Left renal cortex interstitium (tissue), 4 donors: ENCODE results near the gene CFI. TPM values are rescaled to one million over a fixed set of nuclear protein-coding genes. Genes with fewer than 3 reads are reported as not detected.

Experiments used
- DNase-seq, 4 donors: peaks; one replicate each; pipeline ENCODE4 v3.0.0-alpha.2; 2013; ENCODE audit warnings: low read depth in 4 of 4, low spot score in 2 of 4, missing footprints in 1 of 4
- polyA plus RNA-seq, 4 donors: library from polyadenylated mRNA; unstranded; fragments of 120-200 nt; gene quantifications; one replicate each; pipeline ENCODE4 v1.2.1, GENCODE V29; 2013; ENCODE audit not compliant: insufficient read length in 4 of 4

CFI gene
- polyA plus RNA-seq, 4 donors: 63.0 to 89.1 (median 74.8) TPM

- no peak for DNase-seq
These were observed 102.1 kb downstream of the CFI start for GRCh38 chr4:109699553-109700225.

- no peak for DNase-seq
These were observed 103.1 kb downstream of the CFI start for GRCh38 chr4:109698656-109699055.

GRCh38 chr4:109691411-109691920 lies 110.3 kb downstream of the CFI start:
- DNase-seq: no peak

Other genes starting within 250 kb of the CFI start
- gene MCUB, start 241.8 kb downstream of the CFI start, polyA plus RNA-seq: 10 to 100 TPM in 1 of 4 donors, 1 to 10 TPM in 3; 8.9 to 10.3 (median 9.6) TPM
- gene CASP6, start 98.6 kb downstream of the CFI start, polyA plus RNA-seq: 10 to 100 TPM; 33.8 to 47.9 (median 40.1) TPM
- gene PLA2G12A, start 71.9 kb downstream of the CFI start, polyA plus RNA-seq: 10 to 100 TPM; 22.4 to 36.0 (median 29.9) TPM
- 10 to 100 TPM; 37.5 to 45.3 (median 42.8) TPM for gene GAR1, start 13.8 kb upstream of the CFI start, polyA plus RNA-seq
- gene RRH, start 26.0 kb upstream of the CFI start, polyA plus RNA-seq: under 1 TPM; 0.31 to 0.82 (median 0.55) TPM
- gene LRIT3, start 46.1 kb upstream of the CFI start, polyA plus RNA-seq: under 1 TPM; 0.23 to 0.83 (median 0.54) TPM
- 1 to 10 TPM; 2.4 to 6.4 (median 4.2) TPM for gene EGF, start 110.9 kb upstream of the CFI start, polyA plus RNA-seq